ENCODE results near the gene DOLK. TPM values are rescaled to one million over a fixed set of nuclear protein-coding genes. Genes with fewer than 3 reads are reported as not detected.

DOLK gene
- total and polyA plus RNA-seq, 2 of the 4 experiments (the other 2 are of a cell fraction), result 23.2 to 30.8 TPM

GRCh38 chr9:128913995-128914772 is 33.2 kb downstream of the DOLK start:
- H2BK15ac ChIP-seq (ENCODE audit: low read depth, low read length), result no peak overlapping the region
- H3K36me3 ChIP-seq (ENCODE audit: control insufficient read depth, insufficient read depth, low read length), result peaks cover 37% of the 10 kb centered on the region
- BruUV-seq (replicated peaks), result no TSS peak
- H3K23ac ChIP-seq (ENCODE audit: low read depth, low read length), result no peak overlapping the region
- H3K4ac ChIP-seq (ENCODE audit: low read depth, low read length), result peak overlapping the region; percentile 64
- no peak overlapping the region for H3K4me2 ChIP-seq (ENCODE audit: low read depth, low read length)
- peak overlapping the region; percentile 96 for H2AK5ac ChIP-seq (ENCODE audit: low read depth, low read length)
- peak overlapping the region; percentile 90 to 94; a peak in 2 of 4 replicates for H4K8ac ChIP-seq (ENCODE audit: low read depth in 2 of 2, low read length in 2 of 2)
- H3K79me1 ChIP-seq (ENCODE audit: low read depth in 1 of 2, low read length in 2 of 2), result peaks cover 37 to 92% of the 10 kb centered on the region in 2 experiments; a peak in 3 of 4 replicates
- ATAC-seq (ENCODE audit: low read depth) (no peak), DNase-seq (no peak)
- TF ChIP-seq CEBPB (IDR thresholded peaks at IDR 0.05; ENCODE audit: low read depth, low read length) (0 out of 2 replicates have a peak, but pooled peaks have one; percentile 3), CTCF (conservative IDR thresholded peaks at IDR 0.05; ENCODE audit: low read depth, low read length) (no peak)
- ChIA-PET POLR2A (ENCODE audit: unreplicated experiment) (no interaction called here), CTCF (no interaction called here)
- intact Hi-C loops (cut with micrococcal nuclease), result no loop called here
- no peak overlapping the region for H3K56ac ChIP-seq (ENCODE audit: extremely low read depth, insufficient read depth, low read length)
- peak overlapping the region; percentile 39; the same call in 1 of the 2 replicates for H2BK120ac ChIP-seq (ENCODE audit: low read depth, low read length)
- in situ Hi-C loops (cut with MboI; ENCODE audit: low sequenced_read_pairs), result no loop called here
- no peak overlapping the region; the same call in 1 of the 2 replicates for H4K5ac ChIP-seq (ENCODE audit: low read depth, low read length)
- H3K14ac ChIP-seq (replicated peaks; ENCODE audit: low read depth, low read length), result peak overlapping the region; percentile 99; the same call in 1 of the 2 replicates
- peaks cover 31% of the 10 kb centered on the region for H3K4me1 ChIP-seq (ENCODE audit: control insufficient read depth, insufficient read depth, low read length)
- H4K91ac ChIP-seq (ENCODE audit: insufficient read depth, low read depth, low read length), result peak overlapping the region; percentile 98; the same call in 1 of the 2 replicates
- no peaks in the 10 kb centered on the region; the same call in none of the 2 replicates for H4K20me1 ChIP-seq (ENCODE audit: insufficient read depth, low read length)
- no peaks in the 10 kb centered on the region for H3K27me3 ChIP-seq (ENCODE audit: control insufficient read depth, insufficient read depth, low read length)
- H3K27ac ChIP-seq (ENCODE audit: insufficient read depth, low read length), result no peak overlapping the region; the same call in 1 of the 2 replicates
- no peak overlapping the region for H3K9ac ChIP-seq (ENCODE audit: low read depth, low read length)
- H3K18ac ChIP-seq (ENCODE audit: low read depth, low read length), result no peak overlapping the region
- no peak overlapping the region for H2AK9ac ChIP-seq (replicated peaks; ENCODE audit: low read depth, low read length, poor library complexity)
- WGBS, 2 experiments (ENCODE audit: extremely low coverage in 2 of 2, insufficient read length in 1 of 2), result 84% methylated on average over 14 of the region's 23 CpGs; no CpG with 5 or more reads in 1 of the 2 experiments
- no peak overlapping the region for H2AFZ ChIP-seq (replicated peaks; ENCODE audit: low read length, poor library complexity)
- no peaks in the 10 kb centered on the region for H3K9me3 ChIP-seq (ENCODE audit: control insufficient read depth, insufficient read depth, low read length)
- no peak overlapping the region for H3K4me3 ChIP-seq (ENCODE audit: insufficient read depth, low read depth, low read length)
- dilution Hi-C loops (cut with HindIII; ENCODE audit: low sequenced_read_pairs, unreplicated experiment), result no loop called here
- peaks cover 47% of the 10 kb centered on the region for H3K9me1 ChIP-seq (ENCODE audit: insufficient read depth, low read length)
- H2BK20ac ChIP-seq (ENCODE audit: low read depth, low read length), result peak overlapping the region; percentile 44
- peak overlapping the region; percentile 99 for H2BK5ac ChIP-seq (ENCODE audit: low read depth, low read length, poor library complexity, severe bottlenecking)

All from IMR-90 (cell line).